Aorta (tissue), 5 donors: Measurements from ENCODE around the gene SH3BP5. TPM values are rescaled to one million over a fixed set of nuclear protein-coding genes. Genes with fewer than 3 reads are reported as not detected.

Experiments used
- ATAC-seq: fragments of 200-7000 bp; cut with Tn5 transposase; one replicate; pipeline ENCODE4 v1.9.1; 2022; ENCODE audit warnings: moderate library complexity; ENCODE audit not compliant: low FRiP score
- DNase-seq, 2 donors: peaks; one replicate each; pipeline ENCODE4 v3.0.0-alpha.2; 2020
- H3K27ac ChIP-seq, 2 donors: one replicate each; pipeline ENCODE4 v1.5.1; 2013; ENCODE audit warnings: low read length in 2 of 2, mild to moderate bottlenecking in 2 of 2, moderate library complexity in 2 of 2, control low read depth in 1 of 2, inconsistent platforms in 1 of 2, low read depth in 1 of 2
- H3K27me3 ChIP-seq, 2 donors: one replicate each; pipeline ENCODE4 v1.6.1; 2013; ENCODE audit warnings: control low read depth in 1 of 2, low read length in 1 of 2, mild to moderate bottlenecking in 1 of 2, moderate library complexity in 1 of 2; ENCODE audit not compliant: insufficient read depth in 2 of 2, control insufficient read depth in 1 of 2
- H3K36me3 ChIP-seq, 2 donors: one replicate each; pipeline ENCODE4 v1.6.1; 2013; ENCODE audit warnings: control low read depth in 1 of 2, low read length in 1 of 2, mild to moderate bottlenecking in 1 of 2; ENCODE audit not compliant: insufficient read depth in 2 of 2, control insufficient read depth in 1 of 2
- H3K4me1 ChIP-seq, 2 donors: one replicate each; pipeline ENCODE4 v1.6.1; 2013; ENCODE audit warnings: low read length in 2 of 2, control low read depth in 1 of 2, mild to moderate bottlenecking in 1 of 2, moderate library complexity in 1 of 2; ENCODE audit not compliant: insufficient read depth in 2 of 2, control insufficient read depth in 1 of 2
- H3K4me3 ChIP-seq, 2 donors: one replicate each; pipeline ENCODE4 v1.5.1; 2013; ENCODE audit warnings: low read length in 2 of 2, control low read depth in 1 of 2, mild to moderate bottlenecking in 1 of 2
- H3K9me3 ChIP-seq: one replicate; pipeline ENCODE4 v1.6.1; 2013; ENCODE audit warnings: mild to moderate bottlenecking, low read length; ENCODE audit not compliant: control insufficient read depth
- WGBS, 2 donors: extraction: QIAGEN DNeasy Blood & Tissue Kit; methylation state at CpG; one replicate each; pipeline ENCODE4 v1.1.7; 2013; 5-methylcytosine and 5-hydroxymethylcytosine counted together
- intact Hi-C, 2 donors: fragments of 100-400 bp; cut with DNase I; formaldehyde crosslinking; loops; one replicate each; pipeline versions ENCODE4 v1.14.2 to v1.15.0; 2022
- polyA plus RNA-seq, 2 donors: library from polyadenylated mRNA; stranded (reverse); fragments of 200-250 nt; gene quantifications; one replicate each; pipeline ENCODE4 v1.2.3, GENCODE V29; 2013
- total RNA-seq, 2 donors: library from RNA; stranded (reverse); fragmentation: NEBNext Ultra II Directional; extraction: Animal tissue kit (Norgen Biotek cat#: 25700); gene quantifications; one replicate each; pipeline ENCODE4 v1.2.1, GENCODE V29; 2021
- donor health status: healthy with polysubstance abuse.
- donor health status: Bipolar disorder and iron deficiency.
- donor health status: DM: no; HTN: no; CAD: no.
- donor health status: DM: no; HTN: no; CAD: no.
- donor health status: DM: yes; HTN: yes; CAD: no.

The SH3BP5 gene
- total and polyA plus RNA-seq, 4 donors, result 26.5 to 93.1 (median 71.3) TPM

GRCh38 chr3:15342246-15342645 lies 9.9 kb upstream of the SH3BP5 start:
- no peak for ATAC-seq
- H3K36me3 ChIP-seq, result no peaks in the 10 kb centered on the region
- H3K27me3 ChIP-seq, result no peaks in the 10 kb centered on the region
- peaks cover 3% of the 10 kb centered on the region for H3K9me3 ChIP-seq
- no peak for DNase-seq
- WGBS, 2 donors, result 60 to 66% methylated on average over 3 of the region's 3 CpGs
- intact Hi-C loops, result no loop called here
- H3K27ac ChIP-seq, result no peak overlapping the region
- no peak overlapping the region for H3K4me3 ChIP-seq
- H3K4me1 ChIP-seq, result no peaks in the 10 kb centered on the region

- Histone ChIP-seq H3K4me1 (no peaks in the 10 kb centered on the region), H3K4me3 (no peak overlapping the region), H3K27me3 (no peaks in the 10 kb centered on the region), H3K36me3 (no peaks in the 10 kb centered on the region), H3K9me3 (peaks cover 3% of the 10 kb centered on the region), H3K27ac (no peak overlapping the region)
- WGBS, 2 donors, result 84 to 93% methylated on average over 6 of the region's 6 CpGs
- ATAC-seq (no peak), DNase-seq (no peak)
- intact Hi-C loops, result no loop called here
These were observed 8.8 kb upstream of the SH3BP5 start for GRCh38 chr3:15341030-15341726.

- Histone ChIP-seq H3K36me3 (no peaks in the 10 kb centered on the region), H3K4me3 (no peak overlapping the region), H3K27ac (no peak overlapping the region), H3K9me3 (peaks cover 3% of the 10 kb centered on the region), H3K27me3 (no peaks in the 10 kb centered on the region), H3K4me1 (no peaks in the 10 kb centered on the region)
- ATAC-seq, result no peak
- DNase-seq, result no peak
- 62 to 68% methylated on average over 3 of the region's 3 CpGs for WGBS, 2 donors
- intact Hi-C loops, result no loop called here
These were observed 7.4 kb upstream of the SH3BP5 start for GRCh38 chr3:15339786-15340215.

GRCh38 chr3:15339001-15339400 lies 6.6 kb upstream of the SH3BP5 start:
- no peaks in the 10 kb centered on the region for H3K27me3 ChIP-seq
- ATAC-seq, result no peak
- H3K4me1 ChIP-seq, result no peaks in the 10 kb centered on the region
- H3K27ac ChIP-seq, result no peak overlapping the region
- WGBS, 2 donors, result 94 to 96% methylated on average over 2 of the region's 2 CpGs
- H3K9me3 ChIP-seq, result peaks cover 3% of the 10 kb centered on the region
- intact Hi-C loops, result no loop called here
- no peaks in the 10 kb centered on the region for H3K36me3 ChIP-seq
- no peak overlapping the region for H3K4me3 ChIP-seq
- no peak for DNase-seq

GRCh38 chr3:15337963-15338362 lies 5.6 kb upstream of the SH3BP5 start:
- Histone ChIP-seq H3K4me3 (no peak overlapping the region), H3K4me1 (no peaks in the 10 kb centered on the region), H3K36me3 (no peaks in the 10 kb centered on the region), H3K27ac (no peak overlapping the region), H3K9me3 (no peaks in the 10 kb centered on the region), H3K27me3 (no peaks in the 10 kb centered on the region)
- 88 to 94% methylated on average over 1 of the region's 1 CpG for WGBS, 2 donors
- ATAC-seq (no peak), DNase-seq (no peak)
- intact Hi-C loops, result no loop called here

GRCh38 chr3:15336057-15336456 lies 3.7 kb upstream of the SH3BP5 start:
- intact Hi-C loops, result no loop called here
- no peak overlapping the region for H3K27ac ChIP-seq
- H3K9me3 ChIP-seq, result no peaks in the 10 kb centered on the region
- WGBS, 2 donors, result 92 to 95% methylated on average over 7 of the region's 7 CpGs
- DNase-seq, result no peak
- H3K36me3 ChIP-seq, result no peaks in the 10 kb centered on the region
- no peaks in the 10 kb centered on the region for H3K4me1 ChIP-seq
- no peaks in the 10 kb centered on the region for H3K27me3 ChIP-seq
- no peak overlapping the region for H3K4me3 ChIP-seq
- ATAC-seq, result no peak

- Histone ChIP-seq H3K4me3 (no peak overlapping the region), H3K4me1 (no peaks in the 10 kb centered on the region), H3K27me3 (no peaks in the 10 kb centered on the region), H3K27ac (no peak overlapping the region), H3K36me3 (no peaks in the 10 kb centered on the region), H3K9me3 (no peaks in the 10 kb centered on the region)
- ATAC-seq (no peak), DNase-seq (no peak)
- intact Hi-C loops, result loop anchor here (2.0 to 5.0 kb wide), 3 partner anchors 43 to 47 kb away; no protein-coding TSS in a partner anchor
These were observed 1.5 kb upstream of the SH3BP5 start for GRCh38 chr3:15333956-15334263.

- no peaks in the 10 kb centered on the region for H3K9me3 ChIP-seq
- no peak for DNase-seq
- no peak overlapping the region for H3K27ac ChIP-seq
- 92% methylated on average over 10 of the region's 10 CpGs for WGBS, 2 donors
- intact Hi-C loops, result loop anchor here (2.0 to 5.0 kb wide), 3 partner anchors 44 to 46 kb away; no protein-coding TSS in a partner anchor
- no peaks in the 10 kb centered on the region for H3K27me3 ChIP-seq
- no peaks in the 10 kb centered on the region for H3K36me3 ChIP-seq
- no peaks in the 10 kb centered on the region for H3K4me1 ChIP-seq
- no peak for ATAC-seq
- H3K4me3 ChIP-seq, result no peak overlapping the region
These were observed 941 bp upstream of the SH3BP5 start for GRCh38 chr3:15333099-15333955.
